HUES64 (cell line): ENCODE measurements around the gene HAPSTR1.

Experiments used
- H3K27ac ChIP-seq: 2 replicates; pipeline ENCODE4 v1.7.0; 2013; ENCODE audit warnings: low read depth, low read length, inconsistent platforms
- H3K27me3 ChIP-seq: 2 replicates; pipeline ENCODE4 v1.6.1; 2013; ENCODE audit warnings: mild to moderate bottlenecking, low read length; ENCODE audit not compliant: insufficient read depth
- H3K36me3 ChIP-seq: 2 replicates; pipeline ENCODE4 v1.6.1; 2013; ENCODE audit warnings: mild to moderate bottlenecking, low read length; ENCODE audit not compliant: insufficient read depth
- H3K4me1 ChIP-seq: 2 replicates; pipeline ENCODE4 v1.6.1; 2013; ENCODE audit warnings: mild to moderate bottlenecking, low read length, moderate library complexity; ENCODE audit not compliant: insufficient read depth
- H3K4me3 ChIP-seq: 2 replicates; pipeline ENCODE4 v1.5.1; 2013; ENCODE audit warnings: mild to moderate bottlenecking, low read length, moderate library complexity
- H3K9ac ChIP-seq: 2 replicates; pipeline ENCODE4 v1.6.1; 2013; ENCODE audit warnings: mild to moderate bottlenecking, low read depth, low read length
- H3K9me3 ChIP-seq: 2 replicates; pipeline ENCODE4 v1.6.1; 2013; ENCODE audit warnings: low read depth, low read length; ENCODE audit not compliant: insufficient read depth
- WGBS: fragments of 150-250, 120-280 bp; methylation state at CpG from one replicate; pipeline ENCODE4 v1.1.7; 2013; ENCODE audit warnings: missing lambda C conversion rate; 5-methylcytosine and 5-hydroxymethylcytosine counted together

HAPSTR1 gene

DNA sequence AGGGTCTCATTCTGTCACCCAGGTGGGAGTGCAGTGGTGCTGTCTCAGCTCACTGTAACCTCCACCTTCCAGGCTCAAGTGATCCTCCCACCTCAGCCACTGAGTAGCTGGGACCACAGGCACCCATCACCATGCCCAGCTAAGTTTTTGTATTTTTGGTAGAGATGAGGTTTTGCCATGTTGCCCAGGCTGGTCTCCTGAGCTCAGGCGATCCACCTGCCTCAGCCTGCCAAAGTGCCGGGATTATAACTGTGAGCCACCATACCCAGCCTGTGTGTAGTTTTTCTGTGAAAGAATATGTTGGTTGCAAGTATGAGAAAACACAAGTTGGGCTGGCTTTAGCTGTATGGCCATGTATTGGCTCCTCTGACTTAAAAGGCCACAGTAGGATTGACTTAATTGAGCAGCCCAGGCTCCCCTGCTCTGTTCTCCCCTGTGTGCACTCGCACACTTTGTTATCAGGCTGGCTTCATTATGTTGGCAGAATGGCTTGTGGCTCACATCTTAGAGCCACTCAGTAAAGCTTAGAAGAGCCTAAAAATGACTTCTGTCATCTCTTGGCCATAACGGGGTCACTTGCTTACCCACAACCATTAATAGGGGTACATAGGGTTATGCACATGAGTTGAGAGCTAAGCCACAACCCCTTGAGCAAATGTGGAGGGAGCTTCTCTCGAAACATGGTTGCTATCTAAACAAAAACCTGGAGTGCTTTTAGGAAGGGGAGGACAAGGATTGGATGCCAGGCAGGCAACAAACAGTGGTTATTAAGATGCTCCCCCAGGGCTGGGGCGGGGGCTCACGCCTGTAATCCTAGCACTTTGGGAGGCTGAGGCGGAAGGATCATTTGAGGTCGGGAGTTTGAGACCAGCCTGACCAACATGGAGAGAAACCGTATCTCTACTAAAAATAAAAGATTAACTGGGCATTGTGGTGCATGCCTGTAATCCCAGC, 6.1 kb downstream of the HAPSTR1 start:
- no peak overlapping the region for H3K4me3 ChIP-seq

DNA sequence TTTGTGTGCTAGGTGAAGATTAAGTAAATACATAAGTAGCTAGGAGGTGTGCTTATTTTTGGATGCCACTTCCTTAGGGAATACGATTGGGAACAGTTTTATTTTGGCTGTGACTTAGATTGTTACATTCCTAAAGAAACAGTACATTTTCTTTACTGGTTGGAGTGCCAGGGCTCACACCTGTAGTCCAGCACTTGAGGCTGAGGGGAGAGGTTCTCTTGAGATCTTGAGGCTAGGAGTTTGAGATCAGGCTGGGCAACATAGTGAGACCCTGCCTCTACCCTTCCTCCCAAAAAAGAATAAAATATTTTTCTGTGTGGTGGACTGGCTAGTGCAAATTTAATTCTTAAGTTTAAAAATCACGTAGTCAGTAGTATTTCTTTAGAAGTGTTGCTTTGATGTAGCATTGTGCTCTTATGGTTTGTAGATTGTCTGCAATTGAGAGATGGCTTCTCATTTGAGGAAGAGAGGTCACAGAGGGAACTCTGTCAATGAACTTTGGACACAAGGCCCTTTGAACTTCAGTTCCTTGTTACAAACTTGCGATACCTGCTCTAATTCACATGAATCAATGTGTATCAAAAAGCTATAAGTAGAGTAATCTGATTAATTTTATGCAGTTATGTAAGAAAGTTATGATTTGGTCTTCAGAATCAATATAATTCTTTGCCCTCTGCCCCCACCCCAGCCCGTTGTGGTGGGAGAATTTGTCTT, 7.1 kb downstream of the HAPSTR1 start:
- H3K27ac ChIP-seq, result no peak overlapping the region
- no peak overlapping the region for H3K9ac ChIP-seq
- H3K36me3 ChIP-seq, result peaks cover 86% of the 10 kb centered on the region
- no peak overlapping the region for H3K4me3 ChIP-seq
- peaks cover 30% of the 10 kb centered on the region for H3K4me1 ChIP-seq
- no peaks in the 10 kb centered on the region for H3K27me3 ChIP-seq
- H3K9me3 ChIP-seq, result no peaks in the 10 kb centered on the region
- 93% methylated on average over 3 of the region's 4 CpGs for WGBS

More for the DNA sequence above, 6.1 kb downstream of the HAPSTR1 start:
- Histone ChIP-seq H3K9ac (no peak overlapping the region), H3K27ac (no peak overlapping the region), H3K9me3 (no peaks in the 10 kb centered on the region), H3K36me3 (peaks cover 81% of the 10 kb centered on the region), H3K4me1 (peaks cover 30% of the 10 kb centered on the region), H3K27me3 (no peaks in the 10 kb centered on the region)
- WGBS, result 91% methylated on average over 10 of the region's 10 CpGs

DNA sequence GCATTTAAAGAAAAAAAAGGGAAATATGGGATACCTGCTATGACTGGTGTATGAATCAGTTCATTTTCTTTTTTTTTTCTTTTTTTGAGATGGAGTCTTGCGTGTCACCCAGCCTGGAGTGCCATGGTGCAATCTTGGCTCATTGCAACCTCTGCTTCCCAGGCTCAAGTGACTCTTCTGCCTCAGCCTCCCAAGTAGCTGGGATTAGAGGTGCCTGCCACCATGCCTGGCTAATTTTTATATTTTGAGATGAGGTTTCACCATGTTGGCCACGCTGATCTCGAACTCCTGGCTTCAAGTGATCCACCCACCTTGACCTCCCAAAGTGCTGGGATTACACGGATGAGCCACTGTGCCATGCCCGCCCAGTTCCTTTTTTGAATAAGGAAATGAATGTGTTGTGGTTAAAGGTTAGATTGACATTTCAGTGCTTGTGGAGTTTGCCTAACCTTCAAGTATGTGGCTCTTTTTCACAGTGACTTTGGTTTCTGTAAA, 7.7 kb downstream of the HAPSTR1 start:
- H3K27ac ChIP-seq, result no peak overlapping the region
- H3K4me3 ChIP-seq, result no peak overlapping the region
- WGBS, result 90% methylated on average over 5 of the region's 5 CpGs

DNA sequence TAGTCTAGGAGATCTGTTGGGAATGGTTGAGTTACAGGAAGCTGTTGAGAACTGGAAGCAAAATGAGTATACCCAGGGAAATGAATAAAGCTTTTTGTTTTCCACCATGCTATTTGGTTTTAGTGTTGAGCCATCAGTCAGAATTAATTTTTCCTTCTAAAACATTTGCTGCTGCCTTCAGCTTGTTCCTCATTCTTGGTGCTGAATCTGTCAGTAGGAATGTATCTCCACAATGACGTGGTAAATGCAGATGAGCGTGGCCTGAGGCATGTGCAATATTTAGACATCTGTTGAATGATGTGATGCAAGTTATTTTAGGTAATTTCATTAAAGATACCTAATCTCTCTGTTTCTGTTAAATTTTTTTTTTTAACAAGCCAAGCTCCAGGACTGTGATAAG, 10.9 kb downstream of the HAPSTR1 start:
- H3K9ac ChIP-seq, result no peak overlapping the region
- peaks cover 17% of the 10 kb centered on the region; the same call in 1 of the 2 replicates for H3K4me1 ChIP-seq
- peaks cover 91% of the 10 kb centered on the region for H3K36me3 ChIP-seq
- 95% methylated on average over 2 of the region's 2 CpGs for WGBS
- no peak overlapping the region for H3K27ac ChIP-seq
- H3K27me3 ChIP-seq, result no peaks in the 10 kb centered on the region
- no peaks in the 10 kb centered on the region for H3K9me3 ChIP-seq
- H3K4me3 ChIP-seq, result no peak overlapping the region

More for the DNA sequence above, 7.7 kb downstream of the HAPSTR1 start:
- peaks cover 28% of the 10 kb centered on the region for H3K4me1 ChIP-seq
- no peaks in the 10 kb centered on the region for H3K9me3 ChIP-seq
- H3K36me3 ChIP-seq, result peaks cover 86% of the 10 kb centered on the region
- H3K27me3 ChIP-seq, result no peaks in the 10 kb centered on the region
- no peak overlapping the region for H3K9ac ChIP-seq

DNA sequence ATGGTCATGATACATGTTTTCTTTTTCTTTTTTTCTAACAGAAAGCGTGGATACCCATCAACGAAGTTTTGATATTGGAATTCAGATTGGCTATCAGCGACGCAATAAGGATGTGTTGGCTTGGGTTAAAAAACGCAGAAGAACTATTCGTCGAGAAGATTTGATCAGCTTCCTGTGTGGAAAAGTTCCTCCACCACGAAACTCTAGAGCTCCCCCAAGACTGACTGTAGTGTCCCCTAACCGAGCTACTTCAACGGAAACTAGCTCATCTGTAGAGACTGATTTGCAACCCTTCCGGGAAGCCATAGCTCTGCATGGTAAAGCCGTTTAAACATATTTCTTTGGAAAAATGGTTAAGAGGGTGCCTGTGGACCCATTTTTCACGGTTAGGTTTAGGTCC, 11.5 kb downstream of the HAPSTR1 start:
- WGBS, result 97% methylated on average over 13 of the region's 13 CpGs
- no peak overlapping the region for H3K9ac ChIP-seq
- H3K4me1 ChIP-seq, result peaks cover 18% of the 10 kb centered on the region
- no peaks in the 10 kb centered on the region for H3K9me3 ChIP-seq
- H3K27ac ChIP-seq, result no peak overlapping the region
- no peaks in the 10 kb centered on the region for H3K27me3 ChIP-seq
- H3K36me3 ChIP-seq, result peaks cover 93% of the 10 kb centered on the region
- H3K4me3 ChIP-seq, result no peak overlapping the region

DNA sequence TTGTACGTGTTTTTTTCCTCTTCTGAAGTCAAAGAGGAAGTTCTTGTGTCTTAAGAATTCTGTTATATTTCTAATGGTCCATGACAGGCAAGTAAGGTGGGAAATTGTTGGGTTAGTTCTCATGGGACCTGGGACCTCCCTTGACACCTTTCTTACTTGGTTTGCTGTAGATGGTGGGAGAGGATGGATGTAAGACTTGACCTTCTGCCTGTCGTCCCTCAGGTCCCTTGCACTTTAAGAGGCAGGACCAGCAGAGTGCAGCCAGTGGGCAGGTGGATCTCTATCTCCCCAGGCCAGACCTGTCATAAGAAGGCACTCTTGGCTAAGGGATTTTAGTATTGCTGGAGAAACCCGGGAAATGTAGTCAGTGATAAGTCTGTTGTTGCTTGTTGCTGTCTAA, 12.1 kb downstream of the HAPSTR1 start:
- WGBS, result 96% methylated on average over 3 of the region's 3 CpGs
- Histone ChIP-seq H3K4me1 (peaks cover 24% of the 10 kb centered on the region), H3K9me3 (no peaks in the 10 kb centered on the region), H3K9ac (no peak overlapping the region), H3K27me3 (no peaks in the 10 kb centered on the region), H3K36me3 (peaks cover 94% of the 10 kb centered on the region), H3K27ac (no peak overlapping the region), H3K4me3 (no peak overlapping the region)

DNA sequence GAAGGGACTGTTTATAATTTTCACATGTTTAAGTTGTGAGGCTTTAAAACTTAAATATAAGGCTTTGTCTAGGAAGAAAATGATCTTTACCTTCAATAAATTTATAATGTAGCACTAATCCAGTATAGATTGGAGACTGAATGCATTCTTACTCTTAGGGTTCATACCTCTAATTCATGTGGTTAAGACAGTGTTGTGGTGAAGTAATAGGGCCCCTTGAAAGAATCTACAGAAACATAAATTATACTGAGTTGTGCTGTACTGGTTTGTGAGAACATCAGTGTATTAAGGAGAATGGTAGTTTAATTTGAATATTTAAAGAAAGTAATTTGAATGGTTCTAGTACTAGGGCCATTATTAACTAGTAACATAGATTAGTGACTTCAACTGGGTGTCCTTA, 13.7 kb downstream of the HAPSTR1 start:
- Histone ChIP-seq H3K9me3 (no peaks in the 10 kb centered on the region), H3K9ac (no peak overlapping the region), H3K36me3 (peaks cover 90% of the 10 kb centered on the region), H3K27ac (no peak overlapping the region), H3K4me3 (no peak overlapping the region), H3K27me3 (no peaks in the 10 kb centered on the region), H3K4me1 (peaks cover 38% of the 10 kb centered on the region)

DNA sequence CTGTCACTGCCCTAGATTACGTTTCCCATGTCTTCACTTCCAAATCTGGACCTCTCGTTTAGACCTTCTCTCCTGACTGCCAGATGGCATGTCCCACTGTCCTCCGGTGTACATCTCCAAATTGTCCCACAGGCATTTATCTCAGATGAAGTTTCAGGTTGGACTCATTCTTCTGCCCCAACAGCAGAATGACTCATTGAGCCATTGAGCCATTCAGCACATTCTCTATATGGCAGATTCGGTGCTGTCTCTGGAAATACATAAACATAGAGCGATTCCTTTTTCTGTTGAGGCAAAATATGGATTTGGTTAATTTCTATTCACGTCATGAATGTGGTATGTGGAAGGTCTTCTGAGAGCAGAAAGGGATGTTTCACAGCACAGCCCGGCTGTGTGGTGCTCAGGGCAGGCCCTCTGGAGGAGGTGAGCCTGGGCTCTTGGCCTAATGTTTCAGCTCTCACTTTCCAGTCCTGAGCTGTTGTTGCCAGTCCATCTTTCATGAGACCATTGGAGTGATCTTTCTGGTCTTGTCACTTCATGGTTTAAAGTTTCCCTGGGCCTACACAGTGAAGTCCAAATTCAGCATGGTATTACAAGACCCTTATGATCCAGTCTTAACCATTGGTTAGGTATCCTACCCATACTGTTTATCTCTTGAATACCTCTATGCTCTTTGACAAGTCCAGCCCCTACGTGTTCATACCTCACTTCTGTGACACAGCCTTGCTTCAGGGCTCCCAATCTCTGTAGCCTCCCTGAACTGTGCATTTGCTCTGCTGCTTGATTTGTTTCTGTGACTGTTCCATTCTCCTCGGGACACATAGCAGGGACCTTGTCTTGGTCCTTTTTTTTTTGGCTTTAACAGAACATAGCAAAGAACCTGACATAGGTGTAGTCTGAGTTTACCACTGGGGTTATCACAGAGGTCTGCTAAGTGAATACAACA, 15.9 kb downstream of the HAPSTR1 start:
- Histone ChIP-seq H3K9me3 (no peaks in the 10 kb centered on the region), H3K27me3 (no peaks in the 10 kb centered on the region), H3K4me3 (no peak overlapping the region), H3K9ac (no peak overlapping the region), H3K36me3 (peaks cover 84% of the 10 kb centered on the region), H3K27ac (no peak overlapping the region), H3K4me1 (peaks cover 57% of the 10 kb centered on the region)
- 92% methylated on average over 9 of the region's 9 CpGs for WGBS

DNA sequence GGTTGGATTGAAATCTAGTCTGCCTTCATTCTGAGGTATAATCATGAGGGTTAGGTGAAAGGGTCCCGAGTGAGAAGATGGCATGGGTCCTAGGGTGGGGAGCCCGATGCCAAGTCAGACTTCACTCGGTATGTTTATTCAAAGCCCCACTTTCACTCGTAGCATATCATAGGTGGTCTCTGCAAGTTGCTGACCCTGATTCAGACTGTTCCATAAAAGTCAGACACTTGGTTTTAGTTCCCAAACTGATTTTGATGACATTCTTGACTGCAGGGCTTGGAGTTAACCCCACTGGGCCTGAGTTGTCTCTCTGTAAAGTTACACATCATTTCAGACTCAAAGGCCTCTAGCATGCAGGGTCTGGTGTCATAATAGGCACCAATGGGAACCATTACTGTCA, 17.8 kb downstream of the HAPSTR1 start:
- WGBS, result 77% methylated on average over 4 of the region's 4 CpGs
- peak overlapping the region; percentile 71 for H3K27ac ChIP-seq
- no peaks in the 10 kb centered on the region for H3K27me3 ChIP-seq
- no peak overlapping the region for H3K4me3 ChIP-seq
- H3K36me3 ChIP-seq, result peaks cover 67% of the 10 kb centered on the region
- no peaks in the 10 kb centered on the region for H3K9me3 ChIP-seq
- H3K4me1 ChIP-seq, result peaks cover 75% of the 10 kb centered on the region
- H3K9ac ChIP-seq, result no peak overlapping the region

DNA sequence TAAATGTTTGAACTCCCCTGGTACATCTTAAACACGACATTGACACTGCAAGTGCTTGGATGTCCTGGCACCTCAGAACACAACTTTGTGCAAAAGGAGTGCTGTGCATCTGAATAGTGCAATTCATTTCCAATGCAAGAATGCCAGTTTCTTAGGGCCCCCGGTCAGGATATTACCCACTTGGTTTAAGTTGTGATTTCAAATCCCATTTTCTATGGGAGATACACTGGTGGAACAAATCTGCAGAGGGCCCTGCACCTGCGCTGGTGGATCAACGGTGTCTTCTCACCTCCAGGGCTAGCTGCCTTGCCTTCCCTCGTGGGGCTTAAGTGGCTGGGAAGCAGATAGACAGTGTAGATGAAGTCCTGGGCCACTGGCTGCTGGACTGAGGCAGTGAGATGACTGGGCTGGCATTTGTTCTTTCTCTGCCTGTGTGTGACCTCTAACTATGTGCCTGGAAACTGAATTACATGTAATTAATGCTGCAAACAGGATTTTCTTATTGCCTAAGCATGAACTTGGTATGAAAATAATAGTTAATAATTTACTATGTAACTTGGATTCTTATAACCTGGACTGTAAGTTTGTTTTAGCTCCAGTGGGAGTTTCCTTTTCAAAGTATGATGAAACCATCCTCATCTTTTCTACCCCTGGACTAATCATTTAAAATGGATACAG, 20.9 kb downstream of the HAPSTR1 start:
- WGBS, result 71% methylated on average over 5 of the region's 5 CpGs
- H3K27ac ChIP-seq, result no peak overlapping the region
- peaks cover 53% of the 10 kb centered on the region for H3K36me3 ChIP-seq

More for the DNA sequence above, 20.9 kb downstream of the HAPSTR1 start:
- Histone ChIP-seq H3K27me3 (no peaks in the 10 kb centered on the region), H3K9me3 (no peaks in the 10 kb centered on the region), H3K9ac (no peak overlapping the region), H3K4me3 (no peak overlapping the region), H3K4me1 (peaks cover 71% of the 10 kb centered on the region)
